Left ventricle myocardium inferior (tissue), 1 donor: ENCODE data around the gene POR. TPM values are rescaled to one million over a fixed set of nuclear protein-coding genes. Genes with fewer than 3 reads are reported as not detected.
"Not testable (repeated sequence)": the region's sequence is repeated elsewhere in the genome, so short reads cannot be mapped to it uniquely, and the experiment has no call there.

ENCODE experiments used
- DNase-seq: peaks from one replicate; pipeline ENCODE4 v3.0.0-alpha.2; 2020
- H3K27ac ChIP-seq: fragments of 200-600 bp; replicated peaks from 2 replicates; pipeline ENCODE4 v1.8.0; 2021
- H3K27me3 ChIP-seq: fragments of 200-600 bp; 2 replicates; pipeline ENCODE4 v1.8.0; 2021; ENCODE audit warnings: low read depth
- H3K36me3 ChIP-seq: fragments of 200-600 bp; 2 replicates; pipeline ENCODE4 v1.8.0; 2021
- H3K4me1 ChIP-seq: fragments of 200-600 bp; 2 replicates; pipeline ENCODE4 v1.8.0; 2021
- H3K4me3 ChIP-seq: fragments of 200-600 bp; 2 replicates; pipeline ENCODE4 v1.8.0; 2021; ENCODE audit warnings: mild to moderate bottlenecking, moderate library complexity
- H3K9me3 ChIP-seq: fragments of 200-600 bp; replicated peaks from 2 replicates; pipeline ENCODE4 v1.8.0; 2021
- intact Hi-C: fragments of 100-400 bp; cut with micrococcal nuclease; formaldehyde crosslinking; loops from one replicate; pipeline ENCODE4 v1.11.0; 2022
- total RNA-seq: library from RNA; stranded (reverse); fragmentation: NEBNext Ultra II Directional; extraction: Animal tissue kit (Norgen Biotek cat#: 25700); gene quantifications from one replicate; pipeline ENCODE4 v1.2.1, GENCODE V29; 2021
- TF ChIP-seq, protein P1 (sequence below): fragments of 200-600 bp; IDR thresholded peaks from 2 replicates; pipeline ENCODE4 v1.8.0; 2021; ENCODE audit warnings: antibody characterized with exemption, mild to moderate bottlenecking, borderline replicate concordance
- donor health status: DM: no; HTN: yes; CAD: no; lungs with severe emphysema.

The POR gene
- total RNA-seq, 1 donor from 2014 or later, result 72.9 TPM

DNA sequence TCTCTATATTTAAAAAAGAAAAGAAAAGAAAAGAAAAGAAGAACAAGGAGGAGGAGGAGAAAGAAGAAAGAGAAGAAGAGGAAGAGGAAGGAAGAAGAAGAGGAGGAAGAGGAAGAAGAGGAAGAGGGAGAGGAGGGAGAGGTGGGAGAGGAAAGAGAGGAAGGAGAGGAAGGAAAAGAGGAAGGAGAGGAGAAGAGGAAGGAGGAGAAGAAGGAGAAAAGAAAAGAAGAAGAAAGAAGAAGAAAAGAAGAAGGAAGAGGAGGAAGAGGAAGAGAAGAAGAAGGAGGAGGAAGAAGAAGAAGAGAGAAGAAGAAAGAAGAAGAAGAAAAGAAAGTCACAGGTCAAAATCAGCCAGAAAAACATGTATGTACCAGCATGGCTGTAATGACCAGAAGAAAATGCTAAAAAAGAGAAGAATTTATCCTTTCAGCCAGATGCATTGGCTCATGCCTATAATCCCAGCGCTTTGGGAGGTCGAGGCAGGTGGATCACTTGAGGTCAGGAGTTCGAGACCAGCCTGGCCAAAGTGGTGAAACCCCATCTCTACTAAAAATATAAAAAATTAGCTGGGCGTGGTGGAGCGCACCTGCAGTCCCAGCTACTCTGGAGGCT, 5.3 kb upstream of the POR start:
- Histone ChIP-seq H3K9me3 (no peaks in the 10 kb centered on the region), H3K4me1 (peaks cover 15% of the 10 kb centered on the region), H3K27ac (no peak overlapping the region), H3K27me3 (no peaks in the 10 kb centered on the region), H3K36me3 (no peaks in the 10 kb centered on the region), H3K4me3 (no peak overlapping the region)
- TF ChIP-seq, protein P1, sequence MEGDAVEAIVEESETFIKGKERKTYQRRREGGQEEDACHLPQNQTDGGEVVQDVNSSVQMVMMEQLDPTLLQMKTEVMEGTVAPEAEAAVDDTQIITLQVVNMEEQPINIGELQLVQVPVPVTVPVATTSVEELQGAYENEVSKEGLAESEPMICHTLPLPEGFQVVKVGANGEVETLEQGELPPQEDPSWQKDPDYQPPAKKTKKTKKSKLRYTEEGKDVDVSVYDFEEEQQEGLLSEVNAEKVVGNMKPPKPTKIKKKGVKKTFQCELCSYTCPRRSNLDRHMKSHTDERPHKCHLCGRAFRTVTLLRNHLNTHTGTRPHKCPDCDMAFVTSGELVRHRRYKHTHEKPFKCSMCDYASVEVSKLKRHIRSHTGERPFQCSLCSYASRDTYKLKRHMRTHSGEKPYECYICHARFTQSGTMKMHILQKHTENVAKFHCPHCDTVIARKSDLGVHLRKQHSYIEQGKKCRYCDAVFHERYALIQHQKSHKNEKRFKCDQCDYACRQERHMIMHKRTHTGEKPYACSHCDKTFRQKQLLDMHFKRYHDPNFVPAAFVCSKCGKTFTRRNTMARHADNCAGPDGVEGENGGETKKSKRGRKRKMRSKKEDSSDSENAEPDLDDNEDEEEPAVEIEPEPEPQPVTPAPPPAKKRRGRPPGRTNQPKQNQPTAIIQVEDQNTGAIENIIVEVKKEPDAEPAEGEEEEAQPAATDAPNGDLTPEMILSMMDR, result no peak
- intact Hi-C loops, result no loop called here
- no peak for DNase-seq

DNA sequence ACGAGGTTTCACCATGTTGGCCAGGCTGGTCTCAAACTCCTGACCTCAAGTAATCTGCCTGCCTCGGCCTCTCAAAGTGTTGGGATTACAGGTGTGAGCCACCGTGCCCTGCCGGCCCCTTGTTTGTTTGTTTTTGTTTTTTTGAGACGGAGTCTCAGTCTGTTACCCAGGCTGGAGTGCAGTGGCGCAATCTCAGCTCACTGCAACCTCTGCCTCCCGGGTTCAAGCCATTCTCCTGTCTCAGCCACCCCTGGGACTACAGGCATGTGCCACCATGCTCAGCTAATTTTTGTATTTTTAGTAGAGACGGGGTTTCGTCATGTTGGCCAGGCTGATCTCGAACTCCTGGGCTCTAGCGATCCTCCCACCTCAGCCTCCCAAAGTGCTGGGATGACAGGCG, 3.8 kb upstream of the POR start:
- H3K27ac ChIP-seq, H3K36me3 ChIP-seq, intact Hi-C loops, H3K9me3 ChIP-seq, H3K27me3 ChIP-seq, H3K4me3 ChIP-seq, DNase-seq: not testable (repeated sequence)
- peaks cover 23% of the 10 kb centered on the region for H3K4me1 ChIP-seq

DNA sequence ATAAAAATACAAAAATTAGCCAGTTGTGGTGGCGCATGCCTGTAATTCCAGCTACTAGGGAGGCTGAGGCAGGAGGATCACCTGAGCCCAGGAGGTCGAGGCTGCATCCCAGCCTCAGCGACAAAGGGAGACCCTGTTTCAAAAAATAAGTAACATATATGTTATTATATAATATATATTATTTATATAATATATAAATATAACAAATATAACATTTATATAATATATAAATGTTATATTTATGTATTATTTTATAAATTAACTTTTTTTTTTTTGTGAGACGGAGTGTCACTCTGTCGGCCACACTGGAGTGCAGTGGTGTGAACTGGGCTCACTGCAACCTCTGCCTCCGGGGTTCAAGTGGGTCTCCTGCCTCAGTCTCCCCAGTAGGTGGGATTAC, 1.5 kb upstream of the POR start:
- intact Hi-C loops, result no loop called here
- no peaks in the 10 kb centered on the region for H3K9me3 ChIP-seq
- TF ChIP-seq, protein P1, result no peak
- H3K27me3 ChIP-seq, result no peaks in the 10 kb centered on the region
- no peak overlapping the region for H3K27ac ChIP-seq
- no peaks in the 10 kb centered on the region for H3K36me3 ChIP-seq
- no peak for DNase-seq
- no peak overlapping the region for H3K4me3 ChIP-seq
- H3K4me1 ChIP-seq, result peaks cover 46% of the 10 kb centered on the region

DNA sequence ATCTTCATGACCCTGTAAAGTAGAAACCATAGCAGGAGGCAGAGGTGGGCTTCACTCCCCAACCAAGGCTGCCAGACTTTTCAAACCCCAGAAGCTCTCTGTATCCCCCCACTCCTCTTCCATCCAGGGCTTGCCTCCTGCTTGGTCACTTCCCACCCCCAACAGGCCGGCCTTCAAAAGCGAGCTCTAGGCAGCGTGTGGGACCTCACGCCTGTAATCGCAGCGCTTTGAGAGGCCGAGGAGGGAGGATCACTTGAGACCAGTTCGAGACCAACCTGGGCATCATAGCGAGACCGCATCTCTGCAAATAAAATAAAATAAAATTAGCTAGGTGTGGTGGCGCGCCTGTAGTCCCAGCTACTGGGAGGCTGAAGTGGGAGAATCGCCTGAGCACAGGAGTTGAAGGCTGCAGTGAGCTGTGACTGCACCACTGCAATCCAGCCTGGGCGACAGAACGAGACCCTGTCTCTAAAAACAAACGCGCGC, 743 bp upstream of the POR start:
- peak overlapping the region; percentile 92 for H3K4me3 ChIP-seq
- no peak for DNase-seq
- TF ChIP-seq, protein P1, result no peak
- H3K36me3 ChIP-seq, result no peaks in the 10 kb centered on the region
- H3K27ac ChIP-seq, result peak overlapping the region; percentile 94
- H3K27me3 ChIP-seq, result no peaks in the 10 kb centered on the region
- no peaks in the 10 kb centered on the region for H3K9me3 ChIP-seq
- intact Hi-C loops, result no loop called here
- peaks cover 53% of the 10 kb centered on the region for H3K4me1 ChIP-seq

DNA sequence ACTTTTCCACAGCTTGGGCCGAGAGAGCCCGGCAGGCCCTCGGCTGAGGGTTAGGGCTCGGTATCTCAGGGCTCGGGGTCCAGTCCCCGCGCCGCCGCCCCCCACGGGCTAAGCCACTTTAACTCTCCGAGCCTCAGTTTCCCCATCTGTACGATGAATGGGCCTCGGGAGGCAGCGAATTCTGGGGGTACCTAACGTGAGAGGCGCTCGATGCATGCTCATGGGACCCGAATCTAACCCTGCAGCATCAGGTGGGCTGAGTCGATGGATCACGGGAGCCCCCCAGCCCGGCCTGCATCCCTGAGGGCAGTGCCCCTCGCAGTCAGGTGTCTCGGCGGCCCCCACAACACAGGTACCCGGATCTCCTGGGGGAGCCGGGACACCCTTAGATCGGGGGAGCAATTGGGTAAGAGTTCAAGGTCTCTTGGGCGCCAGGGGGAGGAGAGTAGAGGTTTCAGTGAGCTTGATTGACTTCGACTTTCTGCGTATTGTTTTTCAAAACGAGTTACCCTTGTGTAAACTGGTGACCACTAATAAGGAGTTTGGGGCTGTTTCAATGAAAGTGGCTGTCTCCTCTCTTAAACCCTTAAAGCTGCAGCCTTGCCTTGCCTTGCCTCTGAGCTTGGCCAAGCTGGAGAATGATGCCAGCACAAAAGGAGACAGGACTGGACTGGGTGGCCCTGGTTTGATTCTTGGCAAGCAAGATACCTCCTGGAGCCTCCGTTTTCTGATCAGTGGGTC, 631 bp downstream of the POR start:
- TF ChIP-seq, protein P1, result no peak
- DNase-seq, result no peak
- no peaks in the 10 kb centered on the region for H3K36me3 ChIP-seq
- H3K27ac ChIP-seq, result peak overlapping the region; percentile 94
- H3K4me3 ChIP-seq, result peak overlapping the region; percentile 92
- intact Hi-C loops, result no loop called here
- no peaks in the 10 kb centered on the region for H3K27me3 ChIP-seq
- no peaks in the 10 kb centered on the region for H3K9me3 ChIP-seq
- peaks cover 67% of the 10 kb centered on the region for H3K4me1 ChIP-seq

DNA sequence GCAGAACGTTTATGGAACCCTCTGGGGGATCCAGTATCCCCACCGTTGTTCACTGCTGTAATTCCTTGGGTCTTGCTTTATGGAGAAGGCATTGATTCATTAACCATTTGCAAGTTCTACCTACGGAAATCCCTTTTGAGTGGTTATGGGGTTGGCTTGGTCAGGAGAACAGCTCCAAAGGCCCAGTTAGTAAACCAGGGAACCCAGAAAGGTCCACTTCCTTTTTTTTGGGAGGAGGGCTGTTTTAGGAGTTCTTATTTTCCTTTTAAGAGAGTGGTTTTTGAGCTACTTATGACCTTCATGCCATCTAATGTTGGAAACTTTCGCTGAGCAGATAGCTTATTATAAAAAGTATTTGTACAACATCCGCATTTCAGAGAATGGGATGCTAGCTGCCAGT, 1.3 kb downstream of the POR start:
- intact Hi-C loops, result no loop called here
- H3K4me1 ChIP-seq, result peaks cover 74% of the 10 kb centered on the region

More for the DNA sequence above, 1.3 kb downstream of the POR start:
- TF ChIP-seq, protein P1, result no peak
- Histone ChIP-seq H3K27ac (peak overlapping the region; percentile 94), H3K9me3 (no peaks in the 10 kb centered on the region), H3K36me3 (no peaks in the 10 kb centered on the region), H3K27me3 (no peaks in the 10 kb centered on the region), H3K4me3 (peak overlapping the region; percentile 92)
- DNase-seq, result no peak
